Measurements from ENCODE around the gene TFE3. TPM values are rescaled to one million over a fixed set of nuclear protein-coding genes. Genes with fewer than 3 reads are reported as not detected.

Gene TFE3
- total and polyA plus RNA-seq, 10 of the 15 experiments (the other 5 are each of a cell fraction or from before 2014, with no cell fraction given), result 3.5 to 20.4 (median 11.6) TPM

DNA sequence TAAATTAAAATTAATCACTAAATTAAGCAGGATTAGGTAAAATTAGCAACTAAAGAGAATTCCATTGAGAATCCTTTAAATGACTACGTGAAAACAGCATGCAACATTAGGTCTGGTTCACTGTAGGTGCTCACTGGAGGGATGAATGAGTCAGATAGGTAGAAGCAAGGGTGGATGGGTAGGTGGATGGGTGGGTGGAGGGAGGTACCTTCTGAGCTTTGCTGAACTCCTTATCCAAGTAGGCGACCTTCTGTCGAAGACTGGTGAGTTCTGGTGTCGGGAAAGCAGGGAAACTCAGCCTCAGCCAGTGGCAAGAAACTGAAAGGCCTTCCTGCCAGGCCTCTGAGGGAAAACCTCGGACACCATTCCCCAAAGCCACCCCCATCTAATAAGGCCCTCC lies 44.1 kb downstream of the TFE3 start:
- ChIA-PET SMC1A (ENCODE audit: uncharacterized antibody, unreplicated experiment) (no interaction called here), POLR2A (interaction anchor here (0.5 kb wide), 1 partner anchor 44 kb away, joined by 5 read pairs; the partner anchor contains the start of gene TFE3), RAD21 (ENCODE audit: unreplicated experiment) (no interaction called here), CTCF (no interaction called here)
- Histone ChIP-seq H3K27me3 (replicated peaks in 1 of 2; ENCODE audit: control insufficient read depth in 2 of 2, insufficient read depth in 2 of 2, low read length in 1 of 2) (no peaks in the 10 kb centered on the region), H3K27ac (ENCODE audit: control insufficient read depth, insufficient read depth) (no peak overlapping the region), H3K79me2 (ENCODE audit: control insufficient read depth, insufficient read depth, low read length) (peaks cover 15% of the 10 kb centered on the region), H3K4me3 (no peak overlapping the region), H3K9ac (ENCODE audit: control insufficient read depth, insufficient read depth, low read length) (no peak overlapping the region), H3K4me1 (ENCODE audit: control insufficient read depth, insufficient read depth, low read length) (no peaks in the 10 kb centered on the region; the same call in none of the 2 replicates), H3K9me3 (replicated peaks; ENCODE audit: control insufficient read depth, insufficient read depth, low read length) (no peaks in the 10 kb centered on the region), H3K36me3 (ENCODE audit: control insufficient read depth in 2 of 2, insufficient read depth in 2 of 2, low read length in 1 of 2) (peaks cover 0 to 8% of the 10 kb centered on the region in 2 experiments; a peak in 3 of 4 replicates), H2AFZ (ENCODE audit: control insufficient read depth, low read depth, low read length) (no peak overlapping the region), H4K20me1 (ENCODE audit: control insufficient read depth, insufficient read depth) (no peaks in the 10 kb centered on the region; the same call in 1 of the 2 replicates), H3K4me2 (ENCODE audit: control insufficient read depth, insufficient read depth) (peak overlapping the region; percentile 20; the same call in 1 of the 2 replicates)
- 0 out of 3 replicates have a peak, but pooled peaks have one; percentile 18 for ATAC-seq
- DNase-seq (ENCODE audit: low read depth, low spot score), result no peak
- TF ChIP-seq RELA (IDR thresholded peaks at IDR 0.05; ENCODE audit: borderline replicate concordance, partially characterized antibody), result no peak
- no peak for TF ChIP-seq SUPT20H (IDR thresholded peaks at IDR 0.05; ENCODE audit: borderline replicate concordance, control insufficient read depth, low read depth, low read length)
- TF ChIP-seq RAD51 (IDR thresholded peaks at IDR 0.05), result no peak
- TF ChIP-seq CHD4 (IDR thresholded peaks at IDR 0.05), result no peak
- TF ChIP-seq, protein P1, sequence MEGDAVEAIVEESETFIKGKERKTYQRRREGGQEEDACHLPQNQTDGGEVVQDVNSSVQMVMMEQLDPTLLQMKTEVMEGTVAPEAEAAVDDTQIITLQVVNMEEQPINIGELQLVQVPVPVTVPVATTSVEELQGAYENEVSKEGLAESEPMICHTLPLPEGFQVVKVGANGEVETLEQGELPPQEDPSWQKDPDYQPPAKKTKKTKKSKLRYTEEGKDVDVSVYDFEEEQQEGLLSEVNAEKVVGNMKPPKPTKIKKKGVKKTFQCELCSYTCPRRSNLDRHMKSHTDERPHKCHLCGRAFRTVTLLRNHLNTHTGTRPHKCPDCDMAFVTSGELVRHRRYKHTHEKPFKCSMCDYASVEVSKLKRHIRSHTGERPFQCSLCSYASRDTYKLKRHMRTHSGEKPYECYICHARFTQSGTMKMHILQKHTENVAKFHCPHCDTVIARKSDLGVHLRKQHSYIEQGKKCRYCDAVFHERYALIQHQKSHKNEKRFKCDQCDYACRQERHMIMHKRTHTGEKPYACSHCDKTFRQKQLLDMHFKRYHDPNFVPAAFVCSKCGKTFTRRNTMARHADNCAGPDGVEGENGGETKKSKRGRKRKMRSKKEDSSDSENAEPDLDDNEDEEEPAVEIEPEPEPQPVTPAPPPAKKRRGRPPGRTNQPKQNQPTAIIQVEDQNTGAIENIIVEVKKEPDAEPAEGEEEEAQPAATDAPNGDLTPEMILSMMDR (IDR thresholded peaks at IDR 0.05 in 2 of 3, conservative IDR thresholded peaks at IDR 0.05 in 1 of 3; ENCODE audit: control insufficient read depth in 2 of 3, extremely low read depth in 1 of 3, insufficient read depth in 1 of 3, low read depth in 3 of 3, low read length in 3 of 3), result no peak
- TF ChIP-seq SREBF1 (IDR thresholded peaks at IDR 0.05; ENCODE audit: low read length), result no peak
- TF ChIP-seq MTA3 (IDR thresholded peaks at IDR 0.05; ENCODE audit: borderline replicate concordance, low read length), result no peak
- TF ChIP-seq RB1 (IDR thresholded peaks at IDR 0.05; ENCODE audit: borderline replicate concordance), result no peak
- TF ChIP-seq, protein P2, sequence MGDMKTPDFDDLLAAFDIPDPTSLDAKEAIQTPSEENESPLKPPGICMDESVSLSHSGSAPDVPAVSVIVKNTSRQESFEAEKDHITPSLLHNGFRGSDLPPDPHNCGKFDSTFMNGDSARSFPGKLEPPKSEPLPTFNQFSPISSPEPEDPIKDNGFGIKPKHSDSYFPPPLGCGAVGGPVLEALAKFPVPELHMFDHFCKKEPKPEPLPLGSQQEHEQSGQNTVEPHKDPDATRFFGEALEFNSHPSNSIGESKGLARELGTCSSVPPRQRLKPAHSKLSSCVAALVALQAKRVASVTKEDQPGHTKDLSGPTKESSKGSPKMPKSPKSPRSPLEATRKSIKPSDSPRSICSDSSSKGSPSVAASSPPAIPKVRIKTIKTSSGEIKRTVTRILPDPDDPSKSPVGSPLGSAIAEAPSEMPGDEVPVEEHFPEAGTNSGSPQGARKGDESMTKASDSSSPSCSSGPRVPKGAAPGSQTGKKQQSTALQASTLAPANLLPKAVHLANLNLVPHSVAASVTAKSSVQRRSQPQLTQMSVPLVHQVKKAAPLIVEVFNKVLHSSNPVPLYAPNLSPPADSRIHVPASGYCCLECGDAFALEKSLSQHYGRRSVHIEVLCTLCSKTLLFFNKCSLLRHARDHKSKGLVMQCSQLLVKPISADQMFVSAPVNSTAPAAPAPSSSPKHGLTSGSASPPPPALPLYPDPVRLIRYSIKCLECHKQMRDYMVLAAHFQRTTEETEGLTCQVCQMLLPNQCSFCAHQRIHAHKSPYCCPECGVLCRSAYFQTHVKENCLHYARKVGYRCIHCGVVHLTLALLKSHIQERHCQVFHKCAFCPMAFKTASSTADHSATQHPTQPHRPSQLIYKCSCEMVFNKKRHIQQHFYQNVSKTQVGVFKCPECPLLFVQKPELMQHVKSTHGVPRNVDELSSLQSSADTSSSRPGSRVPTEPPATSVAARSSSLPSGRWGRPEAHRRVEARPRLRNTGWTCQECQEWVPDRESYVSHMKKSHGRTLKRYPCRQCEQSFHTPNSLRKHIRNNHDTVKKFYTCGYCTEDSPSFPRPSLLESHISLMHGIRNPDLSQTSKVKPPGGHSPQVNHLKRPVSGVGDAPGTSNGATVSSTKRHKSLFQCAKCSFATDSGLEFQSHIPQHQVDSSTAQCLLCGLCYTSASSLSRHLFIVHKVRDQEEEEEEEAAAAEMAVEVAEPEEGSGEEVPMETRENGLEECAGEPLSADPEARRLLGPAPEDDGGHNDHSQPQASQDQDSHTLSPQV (IDR thresholded peaks at IDR 0.05), result no peak
- no TSS peak for BruUV-seq (replicated peaks)
- in situ Hi-C loops (cut with MboI) (no loop called here), intact Hi-C loops (cut with micrococcal nuclease; ENCODE audit: unreplicated experiment) (no loop called here)
- 45% methylated on average over 5 of the region's 5 CpGs for WGBS (ENCODE audit: insufficient coverage, insufficient replicate concordance, low lambda C conversion rate, missing lambda C conversion rate)
- no peak for FAIRE-seq

Measured in GM12878 (cell line).